ENCODE results near the gene FAM9C. TPM values are rescaled to one million over a fixed set of nuclear protein-coding genes. Genes with fewer than 3 reads are reported as not detected.

The FAM9C gene
- total RNA-seq, 1 experiment from 2014 or later = not detected

GRCh38 chrX:13059637-13060499, 15.4 kb upstream of the FAM9C start:
- intact Hi-C loops (cut with micrococcal nuclease) = no loop called here
- TF ChIP-seq TCF7L2 (IDR thresholded peaks at IDR 0.05; ENCODE audit: borderline replicate concordance, extremely low read depth, insufficient read depth, insufficient read length) (no peak), FOSL1 (IDR thresholded peaks at IDR 0.05; ENCODE audit: low read depth) (peak; percentile 25; the same call in 1 of the 2 replicates), SRF (IDR thresholded peaks at IDR 0.05; ENCODE audit: low read depth) (no peak)
- POLR2A ChIA-PET = no interaction called here

GRCh38 chrX:13055486-13055885, 11.1 kb upstream of the FAM9C start:
- H2AFZ ChIP-seq (ENCODE audit: low read depth, low read length, poor library complexity, severe bottlenecking) = no peak overlapping the region
- no peaks in the 10 kb centered on the region for H3K9me3 ChIP-seq (ENCODE audit: control insufficient read depth in 1 of 2, insufficient read depth in 1 of 2, low read depth in 1 of 2, low read length in 2 of 2)
- no peak overlapping the region for H3K27ac ChIP-seq (ENCODE audit: low read depth, low read length)
- peaks cover 0 to 13% of the 10 kb centered on the region in 2 experiments; a peak in 3 of 4 replicates for H3K4me1 ChIP-seq (ENCODE audit: control insufficient read depth in 1 of 2, insufficient read depth in 2 of 2, low read length in 2 of 2)
- no peaks in the 10 kb centered on the region for H3K27me3 ChIP-seq (ENCODE audit: insufficient read depth, low read length)
- intact Hi-C loops (cut with micrococcal nuclease) = no loop called here
- TF ChIP-seq YY1 (IDR thresholded peaks at IDR 0.05; ENCODE audit: extremely low read depth, insufficient replicate concordance, low read depth, low read length) = no peak
- H3K36me3 ChIP-seq (ENCODE audit: control insufficient read depth in 1 of 2, insufficient read depth in 2 of 2, low read length in 2 of 2) = no peaks in the 10 kb centered on the region
- H3K9me2 ChIP-seq (ENCODE audit: insufficient read depth) = no peaks in the 10 kb centered on the region
- BruUV-seq (replicated peaks) = no TSS peak
- H3K4me3 ChIP-seq (replicated peaks in 1 of 2; ENCODE audit: low read depth in 1 of 2, low read length in 2 of 2) = no peak overlapping the region
- POLR2A ChIA-PET = no interaction called here
- ATAC-seq (no peak), DNase-seq (ENCODE audit: low read depth, low spot score) (no peak)
- no peaks in the 10 kb centered on the region for H4K20me1 ChIP-seq (ENCODE audit: insufficient read depth)
- CTCF ChIA-PET = no interaction called here
- no peak overlapping the region for H3K4me2 ChIP-seq (ENCODE audit: low read length)
- no peak overlapping the region for H3K9ac ChIP-seq (ENCODE audit: low read length)
- RAD21 ChIA-PET (ENCODE audit: low non-redundant PET in 1 of 2, low total read pairs in 2 of 2, uncharacterized antibody in 2 of 2, unreplicated experiment in 2 of 2) = no interaction called here
- H3K79me2 ChIP-seq (ENCODE audit: insufficient read depth, low read length) = no peaks in the 10 kb centered on the region

More at GRCh38 chrX:13059637-13060499, 15.4 kb upstream of the FAM9C start:
- no peaks in the 10 kb centered on the region for H3K27me3 ChIP-seq (ENCODE audit: insufficient read depth, low read length)
- ChIA-PET CTCF (no interaction called here), RAD21 (ENCODE audit: low non-redundant PET in 1 of 2, low total read pairs in 2 of 2, uncharacterized antibody in 2 of 2, unreplicated experiment in 2 of 2) (no interaction called here)
- H3K79me2 ChIP-seq (ENCODE audit: insufficient read depth, low read length) = no peaks in the 10 kb centered on the region
- no peaks in the 10 kb centered on the region for H4K20me1 ChIP-seq (ENCODE audit: insufficient read depth)
- H3K36me3 ChIP-seq (ENCODE audit: control insufficient read depth in 1 of 2, insufficient read depth in 2 of 2, low read length in 2 of 2) = no peaks in the 10 kb centered on the region
- no peaks in the 10 kb centered on the region for H3K9me2 ChIP-seq (ENCODE audit: insufficient read depth)
- no peak overlapping the region for H3K27ac ChIP-seq (ENCODE audit: low read depth, low read length)
- no peak overlapping the region for H3K4me3 ChIP-seq (replicated peaks in 1 of 2; ENCODE audit: low read depth in 1 of 2, low read length in 2 of 2)
- H3K4me2 ChIP-seq (ENCODE audit: low read length) = peak overlapping the region; percentile 25
- H3K9me3 ChIP-seq (ENCODE audit: control insufficient read depth in 1 of 2, insufficient read depth in 1 of 2, low read depth in 1 of 2, low read length in 2 of 2) = no peaks in the 10 kb centered on the region
- no TSS peak for BruUV-seq (replicated peaks)
- no peak overlapping the region for H3K9ac ChIP-seq (ENCODE audit: low read length)
- ATAC-seq = peak; percentile 38; the same call in 1 of the 2 replicates
- no peak overlapping the region for H2AFZ ChIP-seq (ENCODE audit: low read depth, low read length, poor library complexity, severe bottlenecking)
- DNase-seq (ENCODE audit: low read depth, low spot score) = peak; percentile 26
- H3K4me1 ChIP-seq (ENCODE audit: control insufficient read depth in 1 of 2, insufficient read depth in 2 of 2, low read length in 2 of 2) = peaks cover 0 to 13% of the 10 kb centered on the region in 2 experiments; a peak in 3 of 4 replicates
